ENCODE measurements around the gene MOB3B. TPM values are rescaled to one million over a fixed set of nuclear protein-coding genes. Genes with fewer than 3 reads are reported as not detected.
A peak's percentile ranks its signal among the peaks of the same experiment; 100 is the strongest.

Gene MOB3B
- total RNA-seq, 1 donor from 2014 or later = 11.0 TPM

GRCh38 chr9:27572061-27572460 lies 42.4 kb upstream of the MOB3B start:
- intact Hi-C loops (cut with DNase I) = loop anchor here (10.0 kb wide), 1 partner anchor 617 kb away; the partner anchor contains the start of gene IFT74
- Histone ChIP-seq H3K9me3 (no peaks in the 10 kb centered on the region), H3K27me3 (no peaks in the 10 kb centered on the region), H3K4me3 (peak overlapping the region; percentile 65 to 66), H3K4me1 (peaks cover 10% of the 10 kb centered on the region), H3K36me3 (no peaks in the 10 kb centered on the region), H3K27ac (peak overlapping the region; percentile 98)
- no peak for DNase-seq (ENCODE audit: extremely low spot score in 2 of 2)
- TF ChIP-seq CTCF (IDR thresholded peaks at IDR 0.05) (no peak), POLR2AphosphoS5 (IDR thresholded peaks at IDR 0.05; ENCODE audit: insufficient read depth in 1 of 2, low read depth in 1 of 2) (no peak), POLR2A (IDR thresholded peaks at IDR 0.05) (no peak)

- H3K36me3 ChIP-seq = peaks cover 0 to 6% of the 10 kb centered on the region in 2 donors
- no peak for DNase-seq (ENCODE audit: extremely low spot score in 2 of 2)
- H3K27me3 ChIP-seq = no peaks in the 10 kb centered on the region
- H3K4me1 ChIP-seq = peaks cover 10% of the 10 kb centered on the region
- no peaks in the 10 kb centered on the region for H3K9me3 ChIP-seq
- no peak overlapping the region for H3K4me3 ChIP-seq
- intact Hi-C loops (cut with DNase I) = loop anchor here (10.0 kb wide), 1 partner anchor 616 kb away; the partner anchor contains the start of gene IFT74
- TF ChIP-seq POLR2A (IDR thresholded peaks at IDR 0.05) (no peak), POLR2AphosphoS5 (IDR thresholded peaks at IDR 0.05; ENCODE audit: insufficient read depth in 1 of 2, low read depth in 1 of 2) (no peak), CTCF (IDR thresholded peaks at IDR 0.05) (no peak)
- no peak overlapping the region for H3K27ac ChIP-seq
Observed at GRCh38 chr9:27571011-27571410, 41.4 kb upstream of the MOB3B start.

GRCh38 chr9:27569406-27569805 lies 39.8 kb upstream of the MOB3B start:
- no peak for TF ChIP-seq POLR2A (IDR thresholded peaks at IDR 0.05)
- Histone ChIP-seq H3K4me1 (peaks cover 10% of the 10 kb centered on the region), H3K36me3 (peaks cover 0 to 6% of the 10 kb centered on the region in 2 donors), H3K27me3 (no peaks in the 10 kb centered on the region), H3K27ac (no peak overlapping the region), H3K9me3 (no peaks in the 10 kb centered on the region), H3K4me3 (no peak overlapping the region)
- no peak for DNase-seq (ENCODE audit: extremely low spot score in 2 of 2)
- intact Hi-C loops (cut with DNase I) = no loop called here

- no peaks in the 10 kb centered on the region for H3K4me1 ChIP-seq
- TF ChIP-seq POLR2A (IDR thresholded peaks at IDR 0.05) (no peak), POLR2AphosphoS5 (IDR thresholded peaks at IDR 0.05; ENCODE audit: insufficient read depth in 1 of 2, low read depth in 1 of 2) (no peak), CTCF (IDR thresholded peaks at IDR 0.05) (no peak)
- intact Hi-C loops (cut with DNase I) = no loop called here
- no peaks in the 10 kb centered on the region for H3K27me3 ChIP-seq
- peaks cover 0 to 18% of the 10 kb centered on the region in 2 donors for H3K36me3 ChIP-seq
- H3K9me3 ChIP-seq = no peaks in the 10 kb centered on the region
- no peak overlapping the region for H3K27ac ChIP-seq
- no peak for DNase-seq (ENCODE audit: extremely low spot score in 2 of 2)
- no peak overlapping the region for H3K4me3 ChIP-seq
Observed at GRCh38 chr9:27566118-27566517, 36.5 kb upstream of the MOB3B start.

GRCh38 chr9:27565696-27566095 lies 36.1 kb upstream of the MOB3B start:
- H3K27ac ChIP-seq = no peak overlapping the region
- no peaks in the 10 kb centered on the region for H3K4me1 ChIP-seq
- peaks cover 0 to 21% of the 10 kb centered on the region in 2 donors for H3K36me3 ChIP-seq
- H3K4me3 ChIP-seq = no peak overlapping the region
- H3K9me3 ChIP-seq = no peaks in the 10 kb centered on the region
- H3K27me3 ChIP-seq = no peaks in the 10 kb centered on the region
- DNase-seq (ENCODE audit: extremely low spot score in 2 of 2) = no peak
- TF ChIP-seq POLR2AphosphoS5 (IDR thresholded peaks at IDR 0.05; ENCODE audit: insufficient read depth in 1 of 2, low read depth in 1 of 2) (no peak), POLR2A (IDR thresholded peaks at IDR 0.05) (no peak), CTCF (IDR thresholded peaks at IDR 0.05) (no peak)
- intact Hi-C loops (cut with DNase I) = no loop called here

Measured in vagina (tissue), 2 donors.